Naive B cell (primary cell): Measurements from ENCODE around the gene LYRM2. TPM values are rescaled to one million over a fixed set of nuclear protein-coding genes. Genes with fewer than 3 reads are reported as not detected.
A peak's percentile ranks its signal among the peaks of the same experiment; 100 is the strongest.

ENCODE experiments used
- ATAC-seq, 2 donors: fragments of 150-1000 bp; cut with Tn5 transposase; 2 replicates each; pipeline ENCODE4 v1.10.0; 2021; ENCODE audit warnings: low read depth in 2 of 2, mild to moderate bottlenecking in 2 of 2, moderate library complexity in 2 of 2
- DNase-seq: peaks from one replicate; pipeline ENCODE4 v3.0.0; 2022
- H3K27ac Mint-ChIP-seq, 6 donors: one replicate each; pipeline ENCODE4 v1.8.0; 2020 to 2022; ENCODE audit warnings: mild to moderate bottlenecking in 6 of 6, mixed read lengths in 6 of 6, moderate library complexity in 5 of 6, inconsistent platforms in 2 of 6
- H3K27me3 Mint-ChIP-seq, 3 donors: one replicate each; pipeline ENCODE4 v1.8.0; 2021 to 2022; ENCODE audit warnings: mixed read lengths in 3 of 3, mild to moderate bottlenecking in 1 of 3
- H3K36me3 Mint-ChIP-seq, 2 donors: one replicate each; pipeline ENCODE4 v1.8.0; 2020 to 2022; ENCODE audit warnings: mixed read lengths in 2 of 2, inconsistent platforms in 1 of 2, mild to moderate bottlenecking in 1 of 2
- H3K4me1 Mint-ChIP-seq, 3 donors: one replicate each; pipeline ENCODE4 v1.8.0; 2020 to 2022; ENCODE audit warnings: mixed read lengths in 3 of 3, inconsistent platforms in 1 of 3, mild to moderate bottlenecking in 1 of 3, moderate library complexity in 1 of 3
- H3K4me3 Mint-ChIP-seq, 8 donors: one replicate each; pipeline ENCODE4 v1.8.0; 2020 to 2022; ENCODE audit warnings: mild to moderate bottlenecking in 8 of 8, mixed read lengths in 8 of 8, moderate library complexity in 8 of 8, inconsistent platforms in 2 of 8
- H3K9me3 Mint-ChIP-seq, 7 donors: one replicate each; pipeline ENCODE4 v1.8.0; 2020 to 2022; ENCODE audit warnings: mixed read lengths in 7 of 7, mild to moderate bottlenecking in 5 of 7, inconsistent platforms in 2 of 7, moderate library complexity in 1 of 7
- polyA plus RNA-seq, 6 donors: library from polyadenylated mRNA; unstranded; fragments of 300-500 nt; fragmentation: Illumina TruSeq; gene quantifications; one replicate each; pipeline ENCODE4 v1.2.3, GENCODE V29; 2021; ENCODE audit warnings: low read depth in 6 of 6

LYRM2 gene, protein sequence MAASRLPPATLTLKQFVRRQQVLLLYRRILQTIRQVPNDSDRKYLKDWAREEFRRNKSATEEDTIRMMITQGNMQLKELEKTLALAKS
- 10 to 100 TPM; 67.2 to 99.8 (median 77.4) TPM for polyA plus RNA-seq

DNA sequence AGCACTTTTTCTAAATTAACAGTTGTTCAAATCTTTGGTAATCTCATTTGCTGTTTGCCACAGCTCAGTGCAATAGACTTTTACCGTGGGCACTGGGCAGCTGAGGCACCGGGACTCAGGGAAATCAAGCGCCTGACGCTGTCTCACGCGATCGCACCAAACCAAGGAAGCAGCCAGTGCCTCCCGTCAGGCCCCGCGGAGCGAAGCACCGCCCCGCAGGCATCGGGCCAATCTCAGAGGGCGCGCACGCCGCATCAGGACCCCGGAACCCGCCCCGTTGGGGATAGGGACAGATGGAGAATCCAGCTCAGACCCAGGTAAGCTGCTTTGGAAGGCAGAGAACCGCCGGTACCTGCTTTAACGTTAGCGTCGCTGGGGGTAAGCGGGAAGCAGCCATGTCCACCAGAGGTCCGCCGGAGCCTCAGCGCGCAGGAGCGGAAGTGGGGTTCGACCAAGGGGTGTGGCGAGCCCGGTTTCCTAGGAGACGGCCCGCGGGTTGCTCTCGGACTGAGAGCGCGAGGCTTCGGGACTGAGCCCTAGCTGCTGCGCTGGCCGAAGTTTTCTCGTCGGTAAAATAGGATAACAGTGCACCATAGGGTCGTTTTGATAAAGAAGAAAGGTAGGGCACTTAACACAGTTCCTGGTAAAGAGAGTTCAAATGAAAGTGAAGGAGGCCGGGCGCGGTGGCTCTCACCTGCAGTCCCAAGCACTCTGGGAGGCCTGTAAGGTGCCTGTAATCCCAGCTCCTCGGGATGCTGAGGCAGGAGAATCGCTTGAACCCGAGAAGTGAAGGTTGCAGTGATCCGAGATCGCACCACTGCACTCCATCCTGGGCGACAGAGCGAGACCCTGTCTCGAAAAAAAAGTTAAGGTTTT, at the start of gene LYRM2:
Gene LYRM2, minus strand, starts transcription at position 428 of the 876 bp plus-strand sequence. Its CDS starts 31 bp downstream, at position 397.
- Mint-ChIP-seq H3K9me3 (no peaks in the 10 kb centered on the region), H3K36me3 (peaks cover 8 to 11% of the 10 kb centered on the region in 2 donors), H3K4me3 (peak within 1 kb of the TSS; percentile 79 to 99 (median 96)), H3K27ac (peak within 1 kb of the TSS; percentile 97 to 100 (median 99)), H3K27me3 (no peaks in the 10 kb centered on the region), H3K4me1 (peaks cover 13 to 43% (median 29%) of the 10 kb centered on the region in 3 donors)
- peak; percentile 92 for ATAC-seq
- DNase-seq, result peak; percentile 93

DNA sequence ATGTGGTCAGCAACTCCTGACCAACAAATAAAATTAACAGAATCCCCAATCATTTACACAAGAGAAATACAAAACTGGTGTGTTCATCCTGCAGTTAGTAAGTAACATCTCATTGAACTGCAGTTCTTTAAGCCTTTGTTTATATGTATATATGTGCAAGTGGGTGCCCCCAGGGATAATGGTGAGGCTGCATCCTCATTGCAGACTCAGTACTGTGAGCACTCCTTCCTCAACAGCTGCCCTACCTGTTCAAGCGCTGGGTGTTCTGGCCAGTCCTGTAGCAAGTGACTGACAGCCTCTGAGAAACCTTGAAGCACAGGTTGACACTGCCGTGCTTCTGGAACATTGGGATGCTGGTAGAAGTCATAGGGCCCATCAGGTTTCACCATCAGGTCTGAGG, 49.8 kb upstream of the LYRM2 start:
- Mint-ChIP-seq H3K27ac (no peak overlapping the region), H3K27me3 (no peaks in the 10 kb centered on the region), H3K4me1 (peaks cover 0 to 11% (median 10%) of the 10 kb centered on the region in 3 donors), H3K36me3 (peaks cover 56 to 58% of the 10 kb centered on the region in 2 donors), H3K4me3 (no peak overlapping the region), H3K9me3 (no peaks in the 10 kb centered on the region)
- ATAC-seq (no peak), DNase-seq (no peak)

DNA sequence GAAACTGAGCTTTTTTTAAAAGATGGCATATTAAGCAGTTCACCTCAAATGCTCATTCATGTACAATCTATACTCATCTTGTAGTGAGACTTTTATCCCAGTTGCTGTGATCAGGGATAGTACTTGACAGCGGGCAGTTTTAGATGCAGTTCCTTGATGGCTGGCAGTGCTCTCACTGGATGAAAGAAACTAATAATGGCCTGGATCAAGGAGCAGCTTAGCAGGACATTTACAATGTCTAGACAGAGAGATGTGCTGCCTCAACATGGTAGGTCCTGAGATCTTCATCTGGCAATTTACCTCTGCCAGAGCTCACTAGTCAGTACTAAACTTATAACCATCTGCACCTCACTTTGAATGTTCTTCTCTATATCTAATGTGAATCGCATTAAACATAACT, 46.8 kb upstream of the LYRM2 start:
- no peaks in the 10 kb centered on the region for H3K9me3 Mint-ChIP-seq

DNA sequence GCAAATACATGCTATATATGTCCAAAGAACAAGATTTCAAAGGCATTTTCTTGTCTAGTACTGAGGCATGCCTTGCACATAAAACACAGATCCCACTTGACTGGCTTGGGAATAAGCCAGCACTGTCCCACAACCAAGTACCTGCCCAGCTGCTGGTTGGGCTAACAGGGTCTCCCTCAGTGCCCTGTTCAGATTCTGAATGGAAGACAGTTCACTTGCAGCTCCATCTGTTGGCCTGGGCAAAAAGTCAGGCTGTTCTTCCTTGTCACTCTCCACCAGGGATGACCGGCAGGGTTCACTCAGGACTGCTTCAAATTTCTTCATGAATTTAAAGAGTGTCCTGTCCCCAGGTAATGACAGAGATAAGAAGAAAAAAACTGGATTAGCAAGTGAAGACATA, 44.4 kb upstream of the LYRM2 start:
- H3K4me3 Mint-ChIP-seq, result no peak overlapping the region
- no peaks in the 10 kb centered on the region for H3K27me3 Mint-ChIP-seq
- no peak overlapping the region for H3K27ac Mint-ChIP-seq
- H3K36me3 Mint-ChIP-seq, result peaks cover 29 to 37% of the 10 kb centered on the region in 2 donors
- no peaks in the 10 kb centered on the region for H3K9me3 Mint-ChIP-seq
- H3K4me1 Mint-ChIP-seq, result no peaks in the 10 kb centered on the region
- no peak for ATAC-seq
- no peak for DNase-seq

More for the DNA sequence above, 46.8 kb upstream of the LYRM2 start:
- DNase-seq (no peak), ATAC-seq (no peak)
- Mint-ChIP-seq H3K27ac (no peak overlapping the region), H3K27me3 (no peaks in the 10 kb centered on the region), H3K4me1 (peaks cover 0 to 5% (median 4%) of the 10 kb centered on the region in 3 donors), H3K4me3 (no peak overlapping the region), H3K36me3 (peaks cover 38 to 43% of the 10 kb centered on the region in 2 donors)

DNA sequence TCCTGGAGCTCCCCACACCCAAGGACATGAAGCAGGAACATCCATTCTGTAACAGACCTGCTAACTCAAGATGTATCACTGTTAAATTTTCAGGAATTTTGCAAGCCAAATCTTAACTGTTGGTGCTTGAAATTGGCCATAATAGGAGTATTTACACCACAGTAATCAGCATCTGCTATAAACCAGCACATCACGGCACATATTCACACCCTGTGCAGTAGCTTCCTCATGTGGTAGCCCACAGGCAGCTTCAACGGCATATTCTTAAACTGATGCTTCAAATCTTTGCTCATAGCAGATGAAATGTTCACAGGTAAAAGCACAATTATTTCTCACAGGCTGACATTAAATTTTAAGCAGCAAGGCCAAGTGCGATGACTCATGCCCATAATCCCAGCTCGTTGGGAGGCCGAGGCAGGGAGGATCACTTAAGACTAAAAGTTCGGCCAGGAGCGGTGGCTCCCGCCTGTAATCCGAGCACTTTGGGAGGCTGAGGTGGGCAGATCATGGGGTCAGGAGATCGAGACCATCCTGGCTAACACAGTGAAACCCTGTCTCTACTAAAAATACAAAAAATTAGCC, 43.5 kb upstream of the LYRM2 start:
- H3K4me3 Mint-ChIP-seq, result no peak overlapping the region
- no peaks in the 10 kb centered on the region for H3K9me3 Mint-ChIP-seq
- no peak for DNase-seq
- H3K36me3 Mint-ChIP-seq, result peaks cover 25 to 36% of the 10 kb centered on the region in 2 donors
- H3K4me1 Mint-ChIP-seq, result no peaks in the 10 kb centered on the region
- no peaks in the 10 kb centered on the region for H3K27me3 Mint-ChIP-seq
- ATAC-seq, result no peak
- H3K27ac Mint-ChIP-seq, result no peak overlapping the region

DNA sequence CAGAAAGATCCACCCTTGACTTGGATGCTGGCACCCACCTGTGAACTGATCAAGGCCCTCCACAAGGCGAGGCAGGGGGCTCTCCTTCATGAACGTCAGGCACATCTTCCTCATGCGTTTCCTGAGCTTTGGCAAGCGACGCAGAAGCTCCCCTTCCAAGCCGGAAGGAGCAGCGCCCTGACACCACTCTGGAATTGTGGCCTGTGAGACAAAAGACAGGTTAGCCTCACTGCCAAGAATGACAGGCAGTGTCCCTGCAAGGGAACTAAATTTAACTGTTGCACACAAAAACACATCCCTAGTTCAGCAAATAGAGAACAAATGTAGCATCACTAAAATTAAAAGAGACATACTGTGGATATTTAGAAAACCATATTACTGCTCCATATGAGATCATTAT, 42.0 kb upstream of the LYRM2 start:
- H3K27me3 Mint-ChIP-seq, result no peaks in the 10 kb centered on the region
- no peak for ATAC-seq
- no peaks in the 10 kb centered on the region for H3K9me3 Mint-ChIP-seq
- H3K4me1 Mint-ChIP-seq, result no peaks in the 10 kb centered on the region
- peak overlapping the region in 1 of 8 donors; percentile 61 for H3K4me3 Mint-ChIP-seq
- DNase-seq, result no peak
- H3K27ac Mint-ChIP-seq, result no peak overlapping the region
- H3K36me3 Mint-ChIP-seq, result peaks cover 29 to 43% of the 10 kb centered on the region in 2 donors

DNA sequence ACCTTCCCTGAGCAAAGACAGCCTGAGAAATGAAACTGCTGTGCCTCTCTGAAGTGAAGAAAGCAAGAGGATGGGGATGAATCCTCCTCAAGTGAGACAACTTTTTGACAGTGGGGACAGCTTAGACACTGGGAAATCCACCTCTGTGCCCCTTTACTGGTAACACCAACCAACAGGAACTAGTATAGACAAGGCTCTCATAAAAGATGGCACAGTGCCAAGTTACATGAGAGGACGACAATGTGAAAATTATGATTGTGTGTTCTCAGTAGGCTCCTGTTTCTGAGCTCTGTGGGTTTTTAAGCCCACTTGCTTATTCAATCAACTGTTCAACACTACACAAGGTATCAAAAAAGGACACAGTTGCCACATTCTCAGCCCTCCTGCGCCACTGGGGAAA, 41.6 kb upstream of the LYRM2 start:
- no peaks in the 10 kb centered on the region for H3K9me3 Mint-ChIP-seq
- H3K4me1 Mint-ChIP-seq, result no peaks in the 10 kb centered on the region
- H3K36me3 Mint-ChIP-seq, result peaks cover 28 to 43% of the 10 kb centered on the region in 2 donors
- DNase-seq (no peak), ATAC-seq (no peak)
- no peaks in the 10 kb centered on the region for H3K27me3 Mint-ChIP-seq
- no peak overlapping the region for H3K4me3 Mint-ChIP-seq
- no peak overlapping the region for H3K27ac Mint-ChIP-seq

DNA sequence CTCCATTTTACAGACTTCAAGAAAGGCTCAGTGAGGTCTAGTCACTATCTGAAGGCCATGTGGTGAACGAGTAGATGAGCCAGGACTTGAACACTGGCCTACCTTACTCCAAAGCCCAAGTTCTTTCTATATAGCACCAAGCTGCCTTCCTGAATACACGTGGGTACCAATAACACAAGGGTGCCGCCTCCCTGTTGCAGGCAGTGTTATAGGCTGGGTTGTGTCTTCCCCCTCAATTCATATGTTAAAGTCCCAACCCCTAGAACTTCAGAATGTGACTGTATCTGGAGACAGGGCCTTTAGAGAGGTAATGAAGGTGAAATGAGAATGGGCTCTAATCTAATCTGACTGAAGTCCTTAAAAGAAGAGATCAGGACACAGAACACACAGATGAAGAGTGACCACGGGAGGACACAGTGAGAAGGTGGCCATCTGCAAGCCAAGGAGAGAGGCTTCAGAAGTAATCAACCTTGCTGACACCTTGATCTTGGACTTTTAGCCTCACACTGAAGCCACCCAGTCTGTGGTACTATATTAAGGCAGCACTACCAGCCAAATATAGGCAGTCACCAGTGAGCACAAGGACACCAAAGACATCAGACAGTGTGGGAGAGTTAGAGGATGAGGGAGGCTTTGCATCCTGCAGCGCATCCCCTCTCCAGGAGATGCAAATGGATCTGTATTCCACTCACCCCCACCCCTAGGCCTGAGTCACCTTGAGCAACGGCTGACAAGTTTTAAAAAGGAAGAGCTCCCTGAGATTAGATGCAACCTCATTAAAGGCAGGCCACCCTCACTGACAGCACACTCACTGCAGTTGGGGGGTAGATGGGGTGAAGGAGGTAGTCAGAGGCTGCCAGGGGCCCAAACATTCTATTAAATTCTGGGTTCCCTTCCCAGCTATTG, 40.9 kb upstream of the LYRM2 start:
- no peak for ATAC-seq
- no peaks in the 10 kb centered on the region for H3K4me1 Mint-ChIP-seq
- DNase-seq, result no peak
- H3K27me3 Mint-ChIP-seq, result no peaks in the 10 kb centered on the region
- H3K4me3 Mint-ChIP-seq, result no peak overlapping the region
- peaks cover 28 to 42% of the 10 kb centered on the region in 2 donors for H3K36me3 Mint-ChIP-seq
- no peaks in the 10 kb centered on the region for H3K9me3 Mint-ChIP-seq
- H3K27ac Mint-ChIP-seq, result peak overlapping the region in 2 of 6 donors; percentile 65

DNA sequence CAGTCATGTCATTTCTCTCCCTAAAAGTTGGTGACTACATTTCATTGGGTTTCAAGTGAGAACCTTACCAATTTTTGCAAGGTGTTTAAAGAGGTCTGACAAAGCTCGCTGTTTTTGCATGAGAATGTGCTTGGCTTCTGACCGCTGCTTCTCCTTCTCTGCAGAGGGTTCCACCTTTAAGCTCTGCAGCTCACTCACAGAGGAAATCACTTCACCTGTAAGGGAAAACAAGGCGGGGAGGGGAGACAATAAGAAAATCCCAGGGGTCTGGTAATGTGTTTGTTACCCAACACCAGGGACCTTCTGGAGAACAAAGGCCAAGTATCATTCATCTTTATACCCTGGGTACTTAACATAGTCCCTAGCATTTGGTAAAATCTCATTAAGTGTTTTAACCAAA, 40.0 kb upstream of the LYRM2 start:
- no peak for ATAC-seq
- Mint-ChIP-seq H3K4me1 (no peaks in the 10 kb centered on the region), H3K9me3 (no peaks in the 10 kb centered on the region), H3K27me3 (no peaks in the 10 kb centered on the region), H3K36me3 (peaks cover 26 to 41% of the 10 kb centered on the region in 2 donors), H3K27ac (peak overlapping the region in 1 of 6 donors; percentile 22), H3K4me3 (no peak overlapping the region)
- no peak for DNase-seq

DNA sequence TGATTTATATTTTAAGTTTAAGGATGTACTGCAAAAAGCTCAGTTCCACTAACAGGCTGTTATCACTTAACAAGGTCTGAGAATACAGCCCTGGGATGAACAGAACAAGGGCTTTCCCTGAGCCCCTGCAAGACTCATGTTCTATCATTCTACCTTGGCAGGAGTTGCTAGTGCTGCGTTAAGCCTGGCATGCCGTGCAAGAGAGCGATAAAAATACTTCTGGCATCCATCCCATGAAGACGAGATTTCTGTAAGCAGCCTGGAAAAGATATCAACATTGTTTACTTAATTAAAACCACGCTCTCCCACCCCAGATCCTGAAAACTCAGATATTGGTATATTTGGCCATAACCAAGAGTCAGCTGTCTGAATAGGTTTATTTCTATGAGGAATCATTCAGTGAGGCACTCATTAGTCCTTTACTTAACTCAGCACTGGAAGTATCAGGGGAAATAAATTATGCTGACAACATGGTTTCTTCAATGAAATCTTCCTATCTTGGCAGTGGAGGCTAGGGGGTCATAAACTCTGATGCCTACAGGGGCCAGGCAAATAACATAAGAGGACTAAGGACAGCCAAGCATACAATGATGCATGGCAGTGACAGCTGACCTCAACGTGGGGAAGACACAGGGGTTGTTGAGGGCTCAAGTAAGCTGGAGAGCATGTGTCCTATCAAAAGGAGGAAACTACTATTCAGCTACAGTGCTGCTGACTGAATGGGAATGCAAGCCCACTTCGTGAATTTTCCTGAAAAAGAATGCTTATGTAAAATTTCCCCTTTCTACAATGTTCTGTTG, 37.6 kb upstream of the LYRM2 start:
- Mint-ChIP-seq H3K4me1 (no peaks in the 10 kb centered on the region), H3K27ac (no peak overlapping the region), H3K9me3 (no peaks in the 10 kb centered on the region), H3K4me3 (no peak overlapping the region), H3K36me3 (peaks cover 26 to 54% of the 10 kb centered on the region in 2 donors), H3K27me3 (no peaks in the 10 kb centered on the region)
- DNase-seq (no peak), ATAC-seq (no peak)

DNA sequence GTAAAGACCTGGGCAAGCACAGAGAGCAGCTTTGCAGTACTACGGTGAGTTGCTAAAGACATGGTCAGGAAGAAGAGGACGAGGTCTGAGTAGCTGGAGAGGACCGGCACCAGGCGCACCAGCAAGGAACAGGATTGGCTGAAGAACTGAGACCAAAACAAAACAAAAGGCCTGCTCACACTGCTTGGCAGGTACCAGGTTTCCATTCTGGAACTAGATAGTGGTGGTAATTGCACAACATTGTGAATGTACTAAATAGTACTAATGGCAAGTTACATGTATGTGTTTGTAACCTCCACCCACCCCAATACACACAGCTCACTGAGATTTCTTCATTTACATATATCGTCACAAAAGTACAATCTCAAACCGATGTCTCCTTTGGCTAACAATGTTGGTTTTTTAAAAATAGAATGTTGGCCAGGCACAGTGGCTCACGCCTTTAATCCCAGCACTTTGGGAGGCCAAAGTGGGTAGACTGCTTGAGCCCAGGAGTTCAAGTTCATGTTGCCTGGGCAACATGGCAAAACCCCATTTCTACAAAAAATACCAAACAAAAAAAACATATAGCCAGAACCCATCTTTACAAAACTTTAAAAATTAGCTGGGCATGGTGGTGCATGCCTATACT, 32.5 kb upstream of the LYRM2 start:
- DNase-seq, result no peak
- H3K4me1 Mint-ChIP-seq, result no peaks in the 10 kb centered on the region
- no peak overlapping the region for H3K27ac Mint-ChIP-seq
- H3K27me3 Mint-ChIP-seq, result no peaks in the 10 kb centered on the region
- ATAC-seq, result no peak
- no peak overlapping the region for H3K4me3 Mint-ChIP-seq
- H3K9me3 Mint-ChIP-seq, result no peaks in the 10 kb centered on the region
- H3K36me3 Mint-ChIP-seq, result peaks cover 15 to 31% of the 10 kb centered on the region in 2 donors

DNA sequence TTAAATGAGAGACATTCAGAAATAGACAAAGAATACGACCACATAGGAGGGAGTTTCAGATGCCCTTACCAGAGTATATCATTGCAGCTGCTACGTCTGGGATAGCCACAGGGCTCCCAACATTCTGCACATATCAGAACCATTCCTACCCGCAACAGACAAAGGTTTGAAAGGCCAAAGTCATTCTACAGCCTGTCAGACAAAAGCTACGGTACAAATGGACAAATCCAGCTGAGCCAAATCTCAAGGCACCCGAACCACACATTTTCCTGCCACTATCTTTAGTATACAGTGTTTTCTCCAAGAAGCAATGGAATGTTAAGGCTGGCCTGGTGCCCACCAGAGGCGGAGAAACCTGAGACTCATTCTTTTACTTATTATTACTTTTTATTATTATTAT, 30.5 kb upstream of the LYRM2 start:
- H3K27me3 Mint-ChIP-seq, result no peaks in the 10 kb centered on the region
- H3K36me3 Mint-ChIP-seq, result peaks cover 0 to 25% of the 10 kb centered on the region in 2 donors
- H3K9me3 Mint-ChIP-seq, result no peaks in the 10 kb centered on the region
- DNase-seq (no peak), ATAC-seq (no peak)
- H3K4me3 Mint-ChIP-seq, result no peak overlapping the region
- no peaks in the 10 kb centered on the region for H3K4me1 Mint-ChIP-seq
- peak overlapping the region in 1 of 6 donors; percentile 11 for H3K27ac Mint-ChIP-seq
